HG02884 (cell line): ENCODE results near the gene RRAGA.

ENCODE experiments used
- ATAC-seq: cut with Tn5 transposase; IDR thresholded peaks from one replicate; pipeline ENCODE4 v1.9.1; 2021; ENCODE audit warnings: mild to moderate bottlenecking, moderate library complexity; ENCODE audit not compliant: unreplicated experiment

The RRAGA gene

GRCh38 chr9:19048966-19049916 is at the start of gene RRAGA:
TSS of gene RRAGA (plus strand) at chr9:19049427. CDS start at chr9:19049660, 233 bp downstream.
- ATAC-seq, result peak; percentile 85

DNA sequence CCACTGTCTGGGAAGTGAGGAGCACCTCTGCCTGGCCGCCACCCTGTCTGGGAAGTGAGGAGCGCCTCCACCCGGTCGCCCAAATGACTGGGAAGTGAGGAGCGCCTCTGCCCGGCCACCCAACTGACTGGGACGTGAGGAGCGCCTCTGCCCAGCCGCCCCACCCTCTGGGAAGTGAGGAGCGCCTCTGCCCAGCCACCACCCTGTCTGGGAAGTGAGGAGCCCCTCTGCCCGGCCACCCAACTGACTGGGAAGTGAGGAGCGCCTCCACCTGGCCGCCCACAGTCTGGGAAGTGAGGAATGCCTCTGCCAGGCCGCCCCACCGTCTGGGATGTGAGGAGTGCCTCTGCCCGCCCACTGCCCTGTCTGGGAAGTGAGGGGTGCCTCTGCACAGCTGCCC is 49.1 kb upstream of the RRAGA start:
- ATAC-seq, result no peak

GRCh38 chr9:19009391-19009965 is 39.7 kb upstream of the RRAGA start:
- ATAC-seq, result no peak

DNA sequence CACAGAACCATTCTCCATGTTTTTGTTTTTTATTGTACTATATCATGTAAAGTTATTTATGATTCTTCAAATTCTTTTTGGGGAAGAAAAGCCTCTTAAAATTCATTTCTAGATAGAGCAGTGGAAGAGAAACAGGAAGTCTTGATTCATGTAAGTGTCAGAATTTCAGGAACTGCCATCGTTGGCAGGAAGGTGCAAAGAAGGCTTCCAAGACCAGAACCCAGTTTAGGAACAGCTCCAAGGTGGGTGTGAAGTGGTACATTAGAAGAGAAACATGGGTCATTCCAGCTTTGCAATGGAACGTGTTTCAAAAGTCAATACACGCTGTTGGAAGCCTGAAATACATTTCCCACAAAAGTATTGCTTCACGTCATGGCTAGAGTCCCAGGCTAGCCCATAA is 31.0 kb upstream of the RRAGA start:
- no peak for ATAC-seq

DNA sequence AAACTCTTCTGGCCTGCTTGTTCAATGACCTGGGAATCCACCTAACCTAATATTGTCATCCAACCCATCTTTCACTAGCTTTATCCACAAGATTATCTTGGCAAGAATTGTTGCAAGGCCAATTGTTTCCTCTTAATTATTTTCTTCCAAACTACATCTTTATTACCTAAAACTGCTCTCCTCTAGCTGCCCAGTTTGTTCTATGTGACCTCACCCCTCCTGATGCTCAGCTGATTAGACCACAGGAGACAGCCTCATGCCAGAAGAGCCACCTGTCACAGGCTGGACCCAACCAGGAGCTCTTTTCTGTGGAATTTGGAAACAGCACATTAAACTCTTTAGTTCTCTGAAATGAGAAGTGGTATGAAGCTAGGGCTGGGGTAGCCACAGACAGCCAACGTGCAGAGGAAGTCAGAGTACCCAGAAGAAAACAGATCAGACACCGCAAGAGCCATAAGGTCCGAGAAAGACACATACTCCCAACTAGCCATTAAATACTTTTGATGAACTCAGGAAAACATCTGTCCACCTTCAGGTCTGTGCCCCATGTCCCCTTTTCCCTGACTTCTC is 28.3 kb upstream of the RRAGA start:
- no peak for ATAC-seq

DNA sequence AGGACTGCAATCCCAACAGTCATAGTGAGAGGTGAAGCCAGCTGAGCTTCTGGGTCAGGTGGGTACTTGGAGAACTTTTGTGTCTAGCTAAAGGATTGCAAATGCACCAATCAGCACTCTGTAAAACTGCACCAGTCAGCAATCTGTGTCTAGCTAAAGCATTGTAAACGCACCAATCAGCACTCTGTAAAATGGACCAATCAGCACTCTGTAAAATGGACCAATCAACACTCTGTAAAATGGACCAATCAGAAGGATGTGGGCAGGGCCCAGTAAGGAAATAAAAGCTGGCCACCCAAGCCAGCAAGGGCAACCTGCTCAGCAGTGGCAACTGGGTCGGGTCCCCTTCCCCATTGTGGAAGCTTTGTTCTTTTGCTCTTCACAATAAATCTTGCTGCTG is 27.6 kb upstream of the RRAGA start:
- peak; percentile 6 for ATAC-seq

GRCh38 chr9:19022206-19022605 is 27.0 kb upstream of the RRAGA start:
- peak; percentile 71 for ATAC-seq

- ATAC-seq, result no peak
These were observed 26.1 kb upstream of the RRAGA start for GRCh38 chr9:19023078-19023477.

DNA sequence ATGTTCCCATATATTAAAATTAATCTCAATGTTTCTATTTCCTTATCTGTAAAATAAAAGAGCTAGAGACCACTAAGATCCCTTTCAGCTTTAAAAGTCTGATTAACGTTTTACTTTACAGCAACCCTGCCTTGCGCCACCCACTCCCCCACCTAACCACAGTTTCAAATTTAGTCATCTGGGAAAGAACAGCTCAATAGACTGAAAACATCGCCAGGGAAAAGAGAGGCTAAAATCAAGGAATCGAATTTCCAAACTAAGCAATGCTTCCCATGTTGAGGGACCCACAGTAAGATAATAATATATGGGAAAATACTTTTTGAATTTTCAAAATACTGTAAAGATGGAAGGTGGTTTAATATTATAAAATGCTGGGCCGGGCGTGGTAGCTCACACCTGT is 22.9 kb upstream of the RRAGA start:
- ATAC-seq, result peak; percentile 30

GRCh38 chr9:19027825-19028224 is 21.4 kb upstream of the RRAGA start:
- ATAC-seq, result no peak

DNA sequence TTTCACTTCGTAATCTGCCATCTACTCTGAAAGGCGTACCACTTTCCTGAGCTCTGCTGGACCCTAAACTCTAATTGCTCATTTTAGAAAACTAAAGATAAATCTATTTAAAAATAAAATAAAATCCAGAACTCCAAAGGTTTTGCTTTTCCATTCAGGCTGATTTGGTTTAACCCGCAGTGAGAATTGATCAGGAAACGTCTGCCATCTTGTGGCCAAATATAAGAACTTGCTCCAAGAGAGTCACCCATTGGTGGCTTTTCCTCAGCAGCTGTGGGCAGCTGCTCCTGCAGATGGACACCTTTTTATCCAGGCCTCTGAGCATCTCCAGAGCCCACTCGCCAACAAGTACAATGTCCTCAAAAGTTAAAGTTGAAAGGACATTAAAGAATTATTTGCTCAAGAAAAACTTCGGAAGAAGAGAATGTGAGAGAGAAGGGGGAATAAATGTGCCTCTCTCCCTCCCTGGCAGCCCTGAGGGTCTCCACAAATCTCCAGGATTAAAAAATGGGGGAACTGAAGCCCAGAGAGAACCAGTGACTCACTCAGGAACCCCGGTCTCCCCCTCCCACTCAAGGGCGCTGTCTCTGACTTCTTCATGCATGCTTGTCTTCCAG is 20.3 kb upstream of the RRAGA start:
- ATAC-seq, result peak; percentile 43

DNA sequence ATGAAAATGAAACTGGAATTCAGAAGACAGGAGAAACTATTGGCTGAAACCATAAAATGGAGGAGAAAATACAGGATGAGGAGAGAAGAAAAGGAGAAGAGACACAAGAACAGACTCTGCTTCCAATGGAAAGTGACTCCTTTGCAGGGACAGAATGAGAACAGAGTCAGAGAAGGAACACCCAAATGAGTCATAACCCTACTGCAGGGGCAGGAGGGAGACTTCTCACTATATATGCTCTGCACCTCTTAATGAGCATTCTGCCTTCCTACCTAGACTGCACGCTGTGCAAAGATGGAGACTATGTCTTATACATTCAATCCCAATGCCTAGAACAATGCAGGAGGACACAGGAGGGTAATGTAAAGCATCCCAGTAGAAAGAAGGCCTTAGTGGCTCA is 18.3 kb upstream of the RRAGA start:
- ATAC-seq, result peak; percentile 89

GRCh38 chr9:19032406-19032805 is 16.8 kb upstream of the RRAGA start:
- ATAC-seq, result no peak

DNA sequence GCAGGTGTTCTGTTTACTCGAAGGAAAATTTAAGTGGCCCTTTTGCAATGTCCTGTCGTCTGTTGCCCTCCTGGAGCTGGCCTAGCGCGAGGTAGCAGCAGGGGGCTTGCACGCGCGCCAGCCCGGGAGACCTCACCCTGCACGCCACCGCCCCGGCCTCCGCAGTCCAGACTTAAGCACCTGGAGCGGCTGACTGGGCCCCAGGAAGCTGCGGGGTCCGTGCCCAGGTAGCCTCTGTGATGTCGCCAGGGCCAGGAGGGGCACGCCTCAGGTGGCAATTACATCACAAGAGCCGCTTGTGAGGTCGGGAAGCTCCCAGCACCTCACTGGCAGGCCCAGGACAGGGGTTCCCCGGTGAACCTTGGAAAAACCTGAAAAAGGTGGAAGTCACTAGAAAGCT is 16.2 kb upstream of the RRAGA start, which contains the start of gene SAXO1:
Gene SAXO1 (minus strand): TSS at position 195 of the 400 bp plus-strand sequence. CDS start 301 bp downstream, outside the sequence.
- ATAC-seq, result no peak

GRCh38 chr9:19036611-19037010 is 12.6 kb upstream of the RRAGA start:
- no peak for ATAC-seq

DNA sequence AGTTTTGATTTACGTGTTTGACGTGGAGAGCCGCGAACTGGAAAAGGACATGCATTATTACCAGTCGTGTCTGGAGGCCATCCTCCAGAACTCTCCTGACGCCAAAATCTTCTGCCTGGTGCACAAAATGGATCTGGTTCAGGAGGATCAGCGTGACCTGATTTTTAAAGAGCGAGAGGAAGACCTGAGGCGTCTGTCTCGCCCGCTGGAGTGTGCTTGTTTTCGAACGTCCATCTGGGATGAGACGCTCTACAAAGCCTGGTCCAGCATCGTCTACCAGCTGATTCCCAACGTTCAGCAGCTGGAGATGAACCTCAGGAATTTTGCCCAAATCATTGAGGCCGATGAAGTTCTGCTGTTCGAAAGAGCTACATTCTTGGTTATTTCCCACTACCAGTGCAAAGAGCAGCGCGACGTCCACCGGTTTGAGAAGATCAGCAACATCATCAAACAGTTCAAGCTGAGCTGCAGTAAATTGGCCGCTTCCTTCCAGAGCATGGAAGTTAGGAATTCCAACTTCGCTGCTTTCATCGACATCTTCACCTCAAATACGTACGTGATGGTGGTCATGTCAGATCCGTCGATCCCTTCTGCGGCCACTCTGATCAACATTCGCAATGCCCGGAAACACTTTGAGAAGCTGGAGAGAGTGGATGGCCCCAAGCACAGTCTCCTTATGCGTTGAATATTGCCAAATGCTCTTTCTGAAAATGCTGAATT is 850 bp downstream of the RRAGA start:
- ATAC-seq, result no peak

- no peak for ATAC-seq
These were observed 1.7 kb downstream of the RRAGA start for GRCh38 chr9:19050637-19051591.

DNA sequence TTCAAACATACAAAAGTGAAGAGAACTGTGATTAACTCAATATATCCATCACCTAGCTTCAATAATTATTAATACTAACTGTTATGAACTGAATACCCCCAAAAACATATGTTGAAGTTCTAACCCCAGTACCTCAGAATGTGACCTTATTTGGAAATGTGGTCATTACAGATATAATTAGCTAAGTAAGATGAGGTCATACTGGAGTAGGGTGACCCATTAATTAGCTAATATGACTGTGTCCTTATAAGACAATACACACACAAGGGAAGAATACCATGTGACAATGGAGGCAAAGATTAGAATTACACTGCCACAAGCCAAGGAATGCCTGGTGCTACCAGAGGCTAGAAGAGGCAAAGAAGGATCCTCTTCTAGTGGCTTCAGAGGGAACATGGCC is 7.8 kb downstream of the RRAGA start:
- ATAC-seq, result no peak

GRCh38 chr9:19074229-19074628 is 25.0 kb downstream of the RRAGA start:
- ATAC-seq, result no peak

DNA sequence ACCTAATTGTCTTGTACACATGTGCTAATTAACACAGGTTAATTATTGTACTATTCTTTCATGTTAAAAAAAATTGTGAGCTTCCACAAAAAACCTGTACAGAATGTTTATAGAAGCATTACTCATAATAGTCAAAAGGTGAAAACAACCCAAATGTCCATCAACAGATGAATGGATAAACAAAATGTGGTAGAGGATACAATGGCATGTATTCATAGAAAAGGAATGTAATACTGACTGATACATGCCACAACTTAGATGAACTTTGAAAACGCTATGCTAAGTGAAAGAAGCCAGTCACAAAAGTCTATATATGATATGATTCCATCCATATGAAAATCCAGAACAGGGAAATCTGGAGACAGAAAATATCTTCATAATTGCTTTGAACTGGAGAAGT is 25.6 kb downstream of the RRAGA start:
- no peak for ATAC-seq
